Glutamatergic neuron (in vitro differentiated cells): ENCODE data around the gene NAV3. TPM values are rescaled to one million over a fixed set of nuclear protein-coding genes. Genes with fewer than 3 reads are reported as not detected.

Source experiments
- DNase-seq: peaks from one replicate; pipeline ENCODE4 v3.0.0; 2022
- H3K27ac Mint-ChIP-seq: one replicate; pipeline ENCODE4 v1.8.0; 2020; ENCODE audit warnings: mild to moderate bottlenecking, mixed read lengths, inconsistent platforms; ENCODE audit not compliant: unreplicated experiment
- H3K27me3 Mint-ChIP-seq: one replicate; pipeline ENCODE4 v1.8.0; 2020; ENCODE audit warnings: mild to moderate bottlenecking, moderate library complexity, mixed read lengths, inconsistent platforms; ENCODE audit not compliant: unreplicated experiment
- H3K36me3 Mint-ChIP-seq: one replicate; pipeline ENCODE4 v1.8.0; 2020; ENCODE audit warnings: mild to moderate bottlenecking, mixed read lengths, inconsistent platforms; ENCODE audit not compliant: unreplicated experiment
- H3K4me1 Mint-ChIP-seq: one replicate; pipeline ENCODE4 v1.8.0; 2020; ENCODE audit warnings: mild to moderate bottlenecking, low read depth, mixed read lengths, inconsistent platforms; ENCODE audit not compliant: unreplicated experiment
- H3K4me3 Mint-ChIP-seq: one replicate; pipeline ENCODE4 v1.8.0; 2020; ENCODE audit warnings: mild to moderate bottlenecking, mixed read lengths, inconsistent platforms; ENCODE audit not compliant: unreplicated experiment
- H3K9me3 Mint-ChIP-seq: one replicate; pipeline ENCODE4 v1.8.0; 2020; ENCODE audit warnings: mild to moderate bottlenecking, moderate library complexity, mixed read lengths, inconsistent platforms; ENCODE audit not compliant: unreplicated experiment
- CTCF ChIP-seq: fragments of 200-600 bp; sonication (generic); IDR thresholded peaks from one replicate; pipeline ENCODE4 v1.5.0; 2021; ENCODE audit not compliant: partially characterized antibody, unreplicated experiment
- total RNA-seq: library from RNA; stranded (reverse); fragmentation: NEBNext Ultra II Directional; extraction: Animal tissue kit (Norgen Biotek cat#: 25700); gene quantifications from one replicate; pipeline ENCODE4 v1.2.1, GENCODE V29; 2021; ENCODE audit not compliant: unreplicated experiment

The NAV3 gene
- total RNA-seq, 1 donor from 2014 or later: 13.6 TPM

GRCh38 chr12:77963576-77964178 is 133.0 kb downstream of the NAV3 start:
- Mint-ChIP-seq H3K36me3 (no peaks in the 10 kb centered on the region), H3K27me3 (peaks cover 3% of the 10 kb centered on the region), H3K9me3 (no peaks in the 10 kb centered on the region), H3K4me1 (no peaks in the 10 kb centered on the region), H3K4me3 (no peak overlapping the region), H3K27ac (no peak overlapping the region)
- no peak for DNase-seq
- TF ChIP-seq CTCF: no peak

- DNase-seq: no peak
- H3K27me3 Mint-ChIP-seq: peaks cover 1% of the 10 kb centered on the region
- no peaks in the 10 kb centered on the region for H3K4me1 Mint-ChIP-seq
- TF ChIP-seq CTCF: no peak
- H3K36me3 Mint-ChIP-seq: no peaks in the 10 kb centered on the region
- no peak overlapping the region for H3K27ac Mint-ChIP-seq
- no peaks in the 10 kb centered on the region for H3K9me3 Mint-ChIP-seq
- H3K4me3 Mint-ChIP-seq: no peak overlapping the region
Measured at GRCh38 chr12:77965790-77966189, 135.1 kb downstream of the NAV3 start.

GRCh38 chr12:77968021-77968420 is 137.3 kb downstream of the NAV3 start:
- H3K4me3 Mint-ChIP-seq: no peak overlapping the region
- H3K27me3 Mint-ChIP-seq: peaks cover 1% of the 10 kb centered on the region
- no peaks in the 10 kb centered on the region for H3K36me3 Mint-ChIP-seq
- no peak for DNase-seq
- no peaks in the 10 kb centered on the region for H3K9me3 Mint-ChIP-seq
- H3K4me1 Mint-ChIP-seq: no peaks in the 10 kb centered on the region
- TF ChIP-seq CTCF: no peak
- no peak overlapping the region for H3K27ac Mint-ChIP-seq

- no peaks in the 10 kb centered on the region for H3K4me1 Mint-ChIP-seq
- DNase-seq: no peak
- H3K4me3 Mint-ChIP-seq: no peak overlapping the region
- H3K36me3 Mint-ChIP-seq: no peaks in the 10 kb centered on the region
- H3K9me3 Mint-ChIP-seq: no peaks in the 10 kb centered on the region
- no peak for TF ChIP-seq CTCF
- H3K27me3 Mint-ChIP-seq: peaks cover 1% of the 10 kb centered on the region
- H3K27ac Mint-ChIP-seq: no peak overlapping the region
Measured at GRCh38 chr12:77968571-77968970, 137.9 kb downstream of the NAV3 start.

GRCh38 chr12:77973579-77973978 is 142.9 kb downstream of the NAV3 start:
- H3K27ac Mint-ChIP-seq: no peak overlapping the region
- no peaks in the 10 kb centered on the region for H3K36me3 Mint-ChIP-seq
- H3K4me1 Mint-ChIP-seq: no peaks in the 10 kb centered on the region
- TF ChIP-seq CTCF: no peak
- no peak for DNase-seq
- no peaks in the 10 kb centered on the region for H3K27me3 Mint-ChIP-seq
- no peak overlapping the region for H3K4me3 Mint-ChIP-seq
- H3K9me3 Mint-ChIP-seq: no peaks in the 10 kb centered on the region
